ENCODE data around the gene SH3RF2. TPM values are rescaled to one million over a fixed set of nuclear protein-coding genes. Genes with fewer than 3 reads are reported as not detected.

The SH3RF2 gene
- total RNA-seq, 4 donors from 2014 or later, result 0.65 to 4.2 (median 2.1) TPM

DNA sequence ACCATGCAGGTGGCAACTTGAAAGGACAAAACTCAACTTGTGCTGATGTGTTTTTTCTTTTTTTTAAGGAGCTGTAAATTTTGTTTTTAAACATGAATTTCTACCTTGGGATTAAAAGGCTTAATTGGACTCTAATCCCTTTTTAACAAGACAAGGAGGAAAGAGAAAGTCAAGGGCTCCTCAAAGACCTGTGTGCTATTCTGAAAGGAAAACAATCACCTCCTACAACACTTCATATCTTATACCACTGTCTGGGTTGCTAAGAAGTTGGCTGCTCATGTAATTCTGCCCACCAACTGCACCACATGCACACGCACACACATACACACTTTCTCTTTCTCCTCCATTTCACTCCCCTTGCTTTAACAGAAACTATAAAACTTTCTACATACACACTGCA lies 78.6 kb downstream of the SH3RF2 start:
- ATAC-seq (ENCODE audit: low FRiP score), result no peak
- DNase-seq (ENCODE audit: low spot score), result no peak
- TF ChIP-seq, protein P1, sequence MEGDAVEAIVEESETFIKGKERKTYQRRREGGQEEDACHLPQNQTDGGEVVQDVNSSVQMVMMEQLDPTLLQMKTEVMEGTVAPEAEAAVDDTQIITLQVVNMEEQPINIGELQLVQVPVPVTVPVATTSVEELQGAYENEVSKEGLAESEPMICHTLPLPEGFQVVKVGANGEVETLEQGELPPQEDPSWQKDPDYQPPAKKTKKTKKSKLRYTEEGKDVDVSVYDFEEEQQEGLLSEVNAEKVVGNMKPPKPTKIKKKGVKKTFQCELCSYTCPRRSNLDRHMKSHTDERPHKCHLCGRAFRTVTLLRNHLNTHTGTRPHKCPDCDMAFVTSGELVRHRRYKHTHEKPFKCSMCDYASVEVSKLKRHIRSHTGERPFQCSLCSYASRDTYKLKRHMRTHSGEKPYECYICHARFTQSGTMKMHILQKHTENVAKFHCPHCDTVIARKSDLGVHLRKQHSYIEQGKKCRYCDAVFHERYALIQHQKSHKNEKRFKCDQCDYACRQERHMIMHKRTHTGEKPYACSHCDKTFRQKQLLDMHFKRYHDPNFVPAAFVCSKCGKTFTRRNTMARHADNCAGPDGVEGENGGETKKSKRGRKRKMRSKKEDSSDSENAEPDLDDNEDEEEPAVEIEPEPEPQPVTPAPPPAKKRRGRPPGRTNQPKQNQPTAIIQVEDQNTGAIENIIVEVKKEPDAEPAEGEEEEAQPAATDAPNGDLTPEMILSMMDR (IDR thresholded peaks at IDR 0.05), result no peak

DNA sequence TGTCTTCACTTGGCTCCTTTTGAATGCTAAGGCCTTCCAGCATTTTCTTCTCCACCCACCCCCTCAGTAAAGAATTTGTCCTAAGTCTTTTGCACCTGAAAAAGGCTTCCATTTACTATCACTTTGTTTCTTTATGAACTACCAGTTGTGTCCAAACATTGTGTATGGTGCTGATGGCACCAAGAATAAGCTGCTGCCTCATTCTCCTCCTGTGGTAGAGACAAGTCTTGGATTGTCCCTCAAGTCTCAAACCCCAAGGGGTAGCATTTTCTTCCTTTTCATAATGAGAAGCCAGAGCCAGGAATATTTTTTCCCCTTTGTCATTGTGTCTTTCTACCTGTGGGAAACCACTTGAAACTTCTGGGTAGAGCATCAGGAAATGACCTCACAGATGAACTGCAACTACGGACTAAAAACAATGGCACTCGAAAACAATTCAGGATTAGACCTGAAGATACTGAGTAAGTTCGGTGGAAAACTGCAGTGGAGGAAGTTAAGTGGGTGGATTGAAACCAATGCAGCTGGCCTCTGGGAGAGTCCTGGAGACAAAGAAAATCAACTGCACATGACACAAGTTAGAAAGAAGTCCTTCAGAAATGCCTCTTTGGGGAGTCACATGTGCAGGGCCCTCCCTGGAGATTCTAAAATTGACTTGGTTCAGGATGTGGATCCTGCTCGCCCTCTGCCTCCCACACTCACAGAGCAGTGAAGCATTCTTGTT lies 80.5 kb downstream of the SH3RF2 start:
- TF ChIP-seq, protein P1 (IDR thresholded peaks at IDR 0.05), result no peak
- no peak for ATAC-seq (ENCODE audit: low FRiP score)

DNA sequence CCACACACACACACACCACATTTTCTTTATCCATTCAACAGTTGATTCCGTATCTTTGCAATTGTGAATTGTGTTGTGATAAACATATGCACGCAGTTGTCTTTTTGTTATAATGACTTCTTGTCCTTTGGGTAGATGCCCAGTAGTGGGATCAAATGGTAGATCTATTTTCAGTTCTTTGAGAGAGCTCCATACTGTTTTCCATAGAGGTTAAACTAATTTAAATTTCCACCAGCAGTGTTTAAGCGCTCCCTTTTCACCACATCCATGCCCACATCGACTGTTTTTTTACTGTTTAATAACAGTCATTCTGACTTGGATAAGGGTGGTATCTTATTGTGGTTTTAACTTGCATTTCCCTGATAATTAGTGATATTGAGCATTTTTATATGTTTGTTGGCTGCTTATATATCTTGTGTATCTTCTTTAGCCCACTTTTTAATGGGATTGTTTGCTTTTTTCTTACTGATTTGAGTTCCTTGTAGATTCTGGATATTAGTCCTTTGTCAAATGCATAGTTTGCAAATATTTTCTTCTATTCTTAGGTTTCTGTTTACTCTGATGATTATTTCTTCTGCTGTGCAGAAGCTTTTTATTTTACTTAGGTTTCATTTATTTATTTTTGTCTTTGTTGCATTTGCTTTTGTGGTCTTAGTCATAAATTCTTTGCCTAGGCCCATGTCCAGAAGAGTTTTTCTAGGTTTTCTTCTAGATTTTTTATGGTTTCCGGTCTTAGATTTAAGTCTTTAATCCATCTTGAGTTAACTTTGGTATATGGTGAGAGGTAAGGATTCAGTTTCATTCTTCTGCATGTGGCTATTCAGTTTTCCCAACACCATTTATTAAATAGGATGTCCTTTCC lies 82.4 kb downstream of the SH3RF2 start:
- TF ChIP-seq, protein P1 (IDR thresholded peaks at IDR 0.05), result no peak
- DNase-seq (ENCODE audit: low spot score) (no peak), ATAC-seq (ENCODE audit: low FRiP score) (no peak)

More for the DNA sequence above, 80.5 kb downstream of the SH3RF2 start:
- DNase-seq (ENCODE audit: low spot score), result no peak

DNA sequence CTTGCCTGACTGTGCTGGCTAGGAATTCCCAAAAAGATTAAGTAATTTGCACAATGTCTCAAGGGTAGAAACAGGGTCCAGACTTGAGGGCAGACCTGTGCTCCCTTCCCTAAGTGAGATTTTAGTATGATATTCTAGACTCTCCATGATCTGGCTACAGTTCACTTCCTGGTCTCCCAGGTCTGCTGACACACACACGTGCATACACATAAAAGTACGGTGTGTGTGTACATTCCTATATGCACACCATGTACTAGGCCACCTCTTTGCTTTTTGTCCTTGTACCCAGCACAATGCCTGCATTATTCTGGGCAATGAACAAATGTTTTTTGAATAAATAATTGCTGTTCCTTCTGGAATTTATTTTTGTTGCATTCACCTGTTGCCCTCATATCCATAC lies 83.7 kb downstream of the SH3RF2 start:
- ATAC-seq (ENCODE audit: low FRiP score) (no peak), DNase-seq (ENCODE audit: low spot score) (no peak)
- TF ChIP-seq, protein P1 (IDR thresholded peaks at IDR 0.05), result no peak

DNA sequence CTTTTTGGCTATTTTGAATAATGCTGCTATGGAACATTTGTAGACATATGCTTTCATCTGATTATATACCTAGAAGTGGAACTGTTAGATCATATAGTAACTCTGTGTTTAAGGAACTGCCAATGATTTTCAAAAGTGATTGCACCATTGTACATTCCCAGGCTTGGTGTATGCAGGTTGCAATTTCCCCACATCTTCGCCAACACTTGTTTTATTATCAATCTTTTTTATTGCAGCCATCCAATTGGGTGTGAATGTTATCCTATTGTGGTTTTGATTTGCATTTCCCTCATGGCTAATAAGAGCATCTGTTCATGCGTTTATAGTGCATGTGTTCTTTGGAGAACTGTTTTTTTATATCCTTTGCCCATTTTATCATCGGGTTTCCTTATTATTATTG lies 87.7 kb downstream of the SH3RF2 start:
- no peak for ATAC-seq (ENCODE audit: low FRiP score)
- TF ChIP-seq, protein P1 (IDR thresholded peaks at IDR 0.05), result no peak

DNA sequence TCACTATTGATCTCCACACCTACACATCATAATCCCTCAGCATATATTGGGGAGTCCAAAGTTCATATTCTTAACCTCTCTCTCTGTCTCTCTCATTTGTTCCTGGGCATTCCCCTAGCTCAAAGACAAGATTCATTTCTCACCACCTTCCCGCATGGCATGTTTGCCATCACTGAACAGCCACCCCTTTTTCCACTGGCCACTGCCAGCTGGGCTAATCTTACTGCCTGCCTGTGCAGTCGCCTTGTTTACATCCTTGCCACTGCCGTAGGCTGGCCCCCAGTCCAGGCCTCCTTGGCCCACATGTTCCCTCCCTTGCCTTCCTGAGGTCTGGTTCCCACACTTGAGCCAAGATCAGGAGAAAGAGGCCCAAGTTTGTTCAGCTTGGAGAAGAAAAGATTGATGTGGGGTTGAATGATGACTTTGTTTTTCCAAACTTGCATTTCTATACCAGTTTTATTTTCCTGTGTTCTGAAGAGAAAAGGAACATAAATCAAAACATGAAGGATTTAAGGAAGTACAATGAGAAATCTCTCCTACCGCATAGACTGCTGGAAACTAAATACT lies 88.8 kb downstream of the SH3RF2 start:
- DNase-seq (ENCODE audit: low spot score) (no peak), ATAC-seq (ENCODE audit: low FRiP score) (no peak)
- TF ChIP-seq, protein P1 (IDR thresholded peaks at IDR 0.05), result no peak

More for the DNA sequence above, 87.7 kb downstream of the SH3RF2 start:
- DNase-seq (ENCODE audit: low spot score), result no peak
